Panc1 (cell line): Measurements from ENCODE around the gene ANO5. TPM values are rescaled to one million over a fixed set of nuclear protein-coding genes. Genes with fewer than 3 reads are reported as not detected.

Experiments used
- ATAC-seq: fragments of 200-7000 bp; cut with Tn5 transposase; 2 replicates; pipeline ENCODE4 v1.9.1; 2020; ENCODE audit warnings: mild to moderate bottlenecking, moderate library complexity
- BruUV-seq: library from RNA; stranded (reverse); fragments of 400-500 nt; replicated peaks from 2 replicates; lab custom pipeline; 2021; lab: Mats Ljungman, UMichigan
- CTCF ChIA-PET: fragments of 300-600 bp; sonication (Branson Sonifier 250); formaldehyde crosslinking; loops from one replicate; lab custom pipeline; 2022; ENCODE audit warnings: antibody characterized with exemption; lab: Charles Lee
- POLR2A ChIA-PET: fragments of 300-600 bp; sonication (Branson Sonifier 250); formaldehyde crosslinking; loops from one replicate; lab custom pipeline; 2022; ENCODE audit warnings: antibody characterized with exemption; lab: Charles Lee
- DNase-seq: peaks from one replicate; pipeline ENCODE4 v3.0.0-alpha.2; 2010; ENCODE audit warnings: low read depth, low spot score
- H3K27ac ChIP-seq: 2 replicates; pipeline ENCODE4 v1.5.1; 2011; ENCODE audit warnings: mild to moderate bottlenecking, low read length, inconsistent platforms
- H3K27me3 ChIP-seq: fragments of 200-500 bp; sonication (Bioruptor generic); 2 replicates; pipeline ENCODE4 v1.6.0; 2014; ENCODE audit warnings: low read length, inconsistent platforms; ENCODE audit not compliant: control insufficient read depth, insufficient read depth
- H3K36me3 ChIP-seq: fragments of 200-500 bp; sonication (Bioruptor generic); 2 replicates; pipeline ENCODE4 v1.5.1; 2014; ENCODE audit warnings: inconsistent platforms, mild to moderate bottlenecking, low read length, moderate library complexity; ENCODE audit not compliant: control insufficient read depth, insufficient read depth
- H3K4me1 ChIP-seq: 2 replicates; pipeline ENCODE4 v1.5.1; 2011; ENCODE audit warnings: inconsistent platforms, mild to moderate bottlenecking, low read length, moderate library complexity; ENCODE audit not compliant: control insufficient read depth, insufficient read depth
- H3K4me3 ChIP-seq, 2 experiments: 2 replicates each; pipeline ENCODE4 v1.5.1; 2011 to 2012; ENCODE audit warnings: low read depth in 2 of 2, low read length in 2 of 2, mild to moderate bottlenecking in 2 of 2, inconsistent platforms in 1 of 2, moderate library complexity in 1 of 2
- H3K9me3 ChIP-seq: fragments of 200-500 bp; sonication (Bioruptor generic); 2 replicates; pipeline ENCODE4 v1.5.1; 2014; ENCODE audit warnings: low read depth, mild to moderate bottlenecking, inconsistent platforms, low read length, moderate library complexity; ENCODE audit not compliant: control insufficient read depth, insufficient read depth
- POLR2AphosphoS5 ChIP-seq: IDR thresholded peaks from 2 replicates; pipeline ENCODE4 v1.6.1; 2012; ENCODE audit warnings: mild to moderate bottlenecking, low read depth, low read length, moderate library complexity
- SIN3A ChIP-seq: IDR thresholded peaks from 2 replicates; pipeline ENCODE4 v1.6.1; 2012; ENCODE audit warnings: low read depth, mild to moderate bottlenecking, low read length, moderate library complexity, borderline replicate concordance; ENCODE audit not compliant: insufficient read depth
- TCF7L2 ChIP-seq: IDR thresholded peaks from 2 replicates; pipeline ENCODE4 v1.6.1; 2011; ENCODE audit warnings: mild to moderate bottlenecking, low read depth, low read length, inconsistent platforms
- in situ Hi-C: cut with HindIII; loops from 2 replicates; pipeline ENCODE4 v1.10.0; 2016; ENCODE audit warnings: low sequenced_read_pairs, low pct_unique_long_range_greater_than_20kb
- intact Hi-C: fragments of 100-400 bp; cut with micrococcal nuclease; formaldehyde crosslinking; loops from one replicate; pipeline ENCODE4 v1.10.0; 2022; ENCODE audit not compliant: unreplicated experiment
- total RNA-seq: library from RNA; stranded (reverse); gene quantifications from one replicate; pipeline ENCODE4 v1.2.1, GENCODE V29; 2021; ENCODE audit not compliant: unreplicated experiment
- TF ChIP-seq, protein P1 (sequence below), 2 experiments: IDR thresholded peaks; 2 replicates each; pipeline ENCODE4 v1.6.1; 2011 to 2012; ENCODE audit warnings: low read depth in 2 of 2, control low read depth in 1 of 2, low read length in 1 of 2, mild to moderate bottlenecking in 1 of 2, moderate library complexity in 1 of 2; ENCODE audit not compliant: insufficient read depth in 1 of 2
- TF ChIP-seq, protein P2 (sequence below): fragments of 450-650 bp; IDR thresholded peaks from 2 replicates; pipeline ENCODE4 v1.5.1; 2017; ENCODE audit warnings: mild to moderate bottlenecking

Gene ANO5
- total RNA-seq, 1 experiment from 2014 or later: 1.7 TPM

DNA sequence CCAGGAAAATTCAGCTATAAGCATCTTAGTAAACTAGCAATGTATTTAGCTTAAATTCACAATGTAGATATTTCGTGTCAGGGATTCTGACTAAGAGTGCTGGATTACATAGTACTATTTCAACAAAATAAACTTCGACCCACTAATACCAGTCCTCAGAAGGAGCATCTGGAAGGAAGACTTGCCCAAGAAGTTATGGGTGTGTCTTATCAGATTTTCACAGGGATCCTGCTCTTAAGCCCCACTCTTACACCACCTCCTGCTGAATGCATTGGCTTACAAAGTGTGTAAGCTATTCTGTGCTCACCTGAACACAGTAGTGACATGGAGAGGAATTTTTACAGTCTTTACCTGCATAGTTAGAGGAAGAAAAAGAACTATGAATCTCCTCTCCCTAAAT, 35.4 kb upstream of the ANO5 start:
- CTCF ChIA-PET: no interaction called here
- Histone ChIP-seq H3K36me3 (no peaks in the 10 kb centered on the region), H3K4me1 (no peaks in the 10 kb centered on the region), H3K27me3 (peaks cover 3% of the 10 kb centered on the region; the same call in 1 of the 2 replicates), H3K27ac (no peak overlapping the region), H3K4me3 (no peak overlapping the region), H3K9me3 (no peaks in the 10 kb centered on the region)
- intact Hi-C loops (no loop called here), in situ Hi-C loops (no loop called here)
- ATAC-seq: no peak
- no peak for DNase-seq
- no TSS peak for BruUV-seq
- POLR2A ChIA-PET: no interaction called here
- TF ChIP-seq TCF7L2: no peak
- TF ChIP-seq, protein P1, sequence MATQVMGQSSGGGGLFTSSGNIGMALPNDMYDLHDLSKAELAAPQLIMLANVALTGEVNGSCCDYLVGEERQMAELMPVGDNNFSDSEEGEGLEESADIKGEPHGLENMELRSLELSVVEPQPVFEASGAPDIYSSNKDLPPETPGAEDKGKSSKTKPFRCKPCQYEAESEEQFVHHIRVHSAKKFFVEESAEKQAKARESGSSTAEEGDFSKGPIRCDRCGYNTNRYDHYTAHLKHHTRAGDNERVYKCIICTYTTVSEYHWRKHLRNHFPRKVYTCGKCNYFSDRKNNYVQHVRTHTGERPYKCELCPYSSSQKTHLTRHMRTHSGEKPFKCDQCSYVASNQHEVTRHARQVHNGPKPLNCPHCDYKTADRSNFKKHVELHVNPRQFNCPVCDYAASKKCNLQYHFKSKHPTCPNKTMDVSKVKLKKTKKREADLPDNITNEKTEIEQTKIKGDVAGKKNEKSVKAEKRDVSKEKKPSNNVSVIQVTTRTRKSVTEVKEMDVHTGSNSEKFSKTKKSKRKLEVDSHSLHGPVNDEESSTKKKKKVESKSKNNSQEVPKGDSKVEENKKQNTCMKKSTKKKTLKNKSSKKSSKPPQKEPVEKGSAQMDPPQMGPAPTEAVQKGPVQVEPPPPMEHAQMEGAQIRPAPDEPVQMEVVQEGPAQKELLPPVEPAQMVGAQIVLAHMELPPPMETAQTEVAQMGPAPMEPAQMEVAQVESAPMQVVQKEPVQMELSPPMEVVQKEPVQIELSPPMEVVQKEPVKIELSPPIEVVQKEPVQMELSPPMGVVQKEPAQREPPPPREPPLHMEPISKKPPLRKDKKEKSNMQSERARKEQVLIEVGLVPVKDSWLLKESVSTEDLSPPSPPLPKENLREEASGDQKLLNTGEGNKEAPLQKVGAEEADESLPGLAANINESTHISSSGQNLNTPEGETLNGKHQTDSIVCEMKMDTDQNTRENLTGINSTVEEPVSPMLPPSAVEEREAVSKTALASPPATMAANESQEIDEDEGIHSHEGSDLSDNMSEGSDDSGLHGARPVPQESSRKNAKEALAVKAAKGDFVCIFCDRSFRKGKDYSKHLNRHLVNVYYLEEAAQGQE (IDR thresholded peaks at IDR 0.05; ENCODE audit: insufficient read depth in 1 of 2, low read depth in 2 of 2, low read length in 1 of 2): no peak
- no peak for TF ChIP-seq POLR2AphosphoS5

DNA sequence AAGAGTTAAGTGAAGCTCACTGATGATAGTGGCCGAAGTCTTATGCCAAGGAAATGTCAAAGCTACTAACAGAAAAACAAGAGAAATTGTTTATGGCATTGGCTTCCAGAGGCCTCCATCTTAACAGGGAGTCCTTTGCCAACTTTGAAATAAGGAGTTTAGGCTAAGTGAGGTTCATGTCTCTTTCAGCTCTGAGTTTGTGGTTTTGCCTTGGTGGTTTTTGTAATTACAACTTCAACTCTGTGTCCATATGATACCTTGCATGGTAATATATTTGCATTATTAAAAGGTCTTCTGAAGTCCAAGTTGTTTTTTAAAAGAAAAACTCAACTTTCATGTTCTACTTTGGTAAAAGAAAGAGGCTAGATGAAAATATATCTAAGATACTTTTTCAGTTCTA, 31.4 kb upstream of the ANO5 start:
- Histone ChIP-seq H3K4me3 (no peak overlapping the region), H3K9me3 (no peaks in the 10 kb centered on the region), H3K36me3 (no peaks in the 10 kb centered on the region), H3K4me1 (no peaks in the 10 kb centered on the region), H3K27me3 (peaks cover 3% of the 10 kb centered on the region; the same call in 1 of the 2 replicates), H3K27ac (no peak overlapping the region)
- POLR2A ChIA-PET: no interaction called here
- in situ Hi-C loops: no loop called here
- CTCF ChIA-PET: no interaction called here
- ATAC-seq (no peak), DNase-seq (no peak)
- no peak for TF ChIP-seq TCF7L2
- intact Hi-C loops: no loop called here
- no TSS peak for BruUV-seq

- no peak for DNase-seq
- in situ Hi-C loops (no loop called here), intact Hi-C loops (no loop called here)
- no peak for ATAC-seq
- no TSS peak for BruUV-seq
- ChIA-PET CTCF (no interaction called here), POLR2A (no interaction called here)
- Histone ChIP-seq H3K4me3 (no peak overlapping the region), H3K36me3 (no peaks in the 10 kb centered on the region), H3K4me1 (no peaks in the 10 kb centered on the region), H3K9me3 (no peaks in the 10 kb centered on the region), H3K27ac (no peak overlapping the region), H3K27me3 (peaks cover 3% of the 10 kb centered on the region; the same call in 1 of the 2 replicates)
- TF ChIP-seq POLR2AphosphoS5 (no peak), TCF7L2 (no peak), SIN3A (no peak)
- TF ChIP-seq, protein P1 (IDR thresholded peaks at IDR 0.05; ENCODE audit: insufficient read depth in 1 of 2, low read depth in 2 of 2, low read length in 1 of 2): no peak
- TF ChIP-seq, protein P2, sequence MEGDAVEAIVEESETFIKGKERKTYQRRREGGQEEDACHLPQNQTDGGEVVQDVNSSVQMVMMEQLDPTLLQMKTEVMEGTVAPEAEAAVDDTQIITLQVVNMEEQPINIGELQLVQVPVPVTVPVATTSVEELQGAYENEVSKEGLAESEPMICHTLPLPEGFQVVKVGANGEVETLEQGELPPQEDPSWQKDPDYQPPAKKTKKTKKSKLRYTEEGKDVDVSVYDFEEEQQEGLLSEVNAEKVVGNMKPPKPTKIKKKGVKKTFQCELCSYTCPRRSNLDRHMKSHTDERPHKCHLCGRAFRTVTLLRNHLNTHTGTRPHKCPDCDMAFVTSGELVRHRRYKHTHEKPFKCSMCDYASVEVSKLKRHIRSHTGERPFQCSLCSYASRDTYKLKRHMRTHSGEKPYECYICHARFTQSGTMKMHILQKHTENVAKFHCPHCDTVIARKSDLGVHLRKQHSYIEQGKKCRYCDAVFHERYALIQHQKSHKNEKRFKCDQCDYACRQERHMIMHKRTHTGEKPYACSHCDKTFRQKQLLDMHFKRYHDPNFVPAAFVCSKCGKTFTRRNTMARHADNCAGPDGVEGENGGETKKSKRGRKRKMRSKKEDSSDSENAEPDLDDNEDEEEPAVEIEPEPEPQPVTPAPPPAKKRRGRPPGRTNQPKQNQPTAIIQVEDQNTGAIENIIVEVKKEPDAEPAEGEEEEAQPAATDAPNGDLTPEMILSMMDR: no peak
Observed at GRCh38 chr11:22162756-22163155, 30.1 kb upstream of the ANO5 start.
